ENCODE data around the gene CHAD. TPM values are rescaled to one million over a fixed set of nuclear protein-coding genes. Genes with fewer than 3 reads are reported as not detected.
"Not testable (repeated sequence)": the region's sequence is repeated elsewhere in the genome, so short reads cannot be mapped to it uniquely, and the experiment has no call there.

The CHAD gene
- total RNA-seq, 4 donors from 2014 or later: not detected

GRCh38 chr17:50437409-50437808 is 31.3 kb downstream of the CHAD start:
- TF ChIP-seq EP300 (IDR thresholded peaks at IDR 0.05): no peak
- TF ChIP-seq POLR2A (IDR thresholded peaks at IDR 0.05): no peak
- no peak for TF ChIP-seq CTCF (IDR thresholded peaks at IDR 0.05)
- Histone ChIP-seq H3K4me1 (no peaks in the 10 kb centered on the region), H3K9me3 (no peaks in the 10 kb centered on the region), H3K27ac (no peak overlapping the region), H3K27me3 (no peaks in the 10 kb centered on the region), H3K4me3 (no peak overlapping the region), H3K36me3 (peaks cover 0 to 18% (median 0%) of the 10 kb centered on the region in 3 donors)
- DNase-seq (ENCODE audit: low spot score in 2 of 2): no peak
- WGBS, 2 donors: 94% methylated on average over 4 of the region's 4 CpGs

GRCh38 chr17:50432125-50432762 is 36.4 kb downstream of the CHAD start:
- H3K9me3 ChIP-seq: no peaks in the 10 kb centered on the region
- H3K4me3 ChIP-seq: no peak overlapping the region
- peaks cover 0 to 11% (median 0%) of the 10 kb centered on the region in 3 donors for H3K36me3 ChIP-seq
- DNase-seq (ENCODE audit: low spot score in 2 of 2): no peak
- WGBS, 2 donors: 72 to 93% methylated on average over 4 of the region's 4 CpGs
- no peak for TF ChIP-seq CTCF (IDR thresholded peaks at IDR 0.05)
- no peak for TF ChIP-seq POLR2A (IDR thresholded peaks at IDR 0.05)
- TF ChIP-seq EP300 (IDR thresholded peaks at IDR 0.05): no peak
- H3K27me3 ChIP-seq: no peaks in the 10 kb centered on the region
- H3K27ac ChIP-seq: no peak overlapping the region
- H3K4me1 ChIP-seq: peaks cover 0 to 15% (median 7%) of the 10 kb centered on the region in 4 donors

GRCh38 chr17:50430821-50431618 is 37.7 kb downstream of the CHAD start:
- 49 to 61% methylated on average over 4 of the region's 4 CpGs for WGBS, 2 donors
- H3K27ac ChIP-seq: no peak overlapping the region
- H3K36me3 ChIP-seq: peaks cover 0 to 11% (median 0%) of the 10 kb centered on the region in 3 donors
- peaks cover 0 to 25% (median 12%) of the 10 kb centered on the region in 4 donors for H3K4me1 ChIP-seq
- no peak for TF ChIP-seq EP300 (IDR thresholded peaks at IDR 0.05)
- no peak for TF ChIP-seq CTCF (IDR thresholded peaks at IDR 0.05)
- TF ChIP-seq POLR2A (IDR thresholded peaks at IDR 0.05): no peak
- no peaks in the 10 kb centered on the region for H3K27me3 ChIP-seq
- no peak overlapping the region for H3K4me3 ChIP-seq
- no peak for DNase-seq (ENCODE audit: low spot score in 2 of 2)
- no peaks in the 10 kb centered on the region for H3K9me3 ChIP-seq

- DNase-seq (ENCODE audit: low spot score in 2 of 2): no peak
- Histone ChIP-seq H3K36me3 (peaks cover 0 to 8% (median 0%) of the 10 kb centered on the region in 3 donors), H3K27ac (no peak overlapping the region), H3K9me3 (no peaks in the 10 kb centered on the region), H3K4me1 (peaks cover 0 to 35% (median 22%) of the 10 kb centered on the region in 4 donors), H3K27me3 (no peaks in the 10 kb centered on the region), H3K4me3 (no peak overlapping the region)
- WGBS, 2 donors: 98% methylated on average over 4 of the region's 4 CpGs
- TF ChIP-seq CTCF (IDR thresholded peaks at IDR 0.05): no peak
- no peak for TF ChIP-seq EP300 (IDR thresholded peaks at IDR 0.05)
- TF ChIP-seq POLR2A (IDR thresholded peaks at IDR 0.05): no peak
Measured at GRCh38 chr17:50429793-50430192, 38.9 kb downstream of the CHAD start.

- Histone ChIP-seq H3K27me3 (no peaks in the 10 kb centered on the region), H3K27ac (no peak overlapping the region), H3K4me3 (no peak overlapping the region), H3K36me3 (peaks cover 0 to 6% (median 0%) of the 10 kb centered on the region in 3 donors), H3K4me1 (peaks cover 0 to 44% (median 24%) of the 10 kb centered on the region in 4 donors), H3K9me3 (no peaks in the 10 kb centered on the region)
- 78 to 79% methylated on average over 7 of the region's 7 CpGs for WGBS, 2 donors
- DNase-seq (ENCODE audit: low spot score in 2 of 2): no peak
- TF ChIP-seq EP300 (IDR thresholded peaks at IDR 0.05) (no peak), CTCF (IDR thresholded peaks at IDR 0.05) (no peak), POLR2A (IDR thresholded peaks at IDR 0.05) (no peak)
Measured at GRCh38 chr17:50428831-50429424, 39.8 kb downstream of the CHAD start.

GRCh38 chr17:50428126-50428525 is 40.6 kb downstream of the CHAD start:
- H3K4me1 ChIP-seq: peaks cover 0 to 47% (median 24%) of the 10 kb centered on the region in 4 donors
- not testable (repeated sequence) for H3K27ac ChIP-seq; H3K4me3 ChIP-seq; DNase-seq (ENCODE audit: low spot score in 2 of 2); H3K36me3 ChIP-seq; H3K27me3 ChIP-seq; H3K9me3 ChIP-seq
- WGBS, 2 donors: 82 to 87% methylated on average over 6 of the region's 6 CpGs

Data from tibial nerve (tissue), 4 donors.